ENCODE results near the gene ILDR2. TPM values are rescaled to one million over a fixed set of nuclear protein-coding genes. Genes with fewer than 3 reads are reported as not detected.

The ILDR2 gene
- polyA plus RNA-seq, 1 donor (not counting 4 experiments of a cell fraction or from before 2014, with no cell fraction given): not detected

DNA sequence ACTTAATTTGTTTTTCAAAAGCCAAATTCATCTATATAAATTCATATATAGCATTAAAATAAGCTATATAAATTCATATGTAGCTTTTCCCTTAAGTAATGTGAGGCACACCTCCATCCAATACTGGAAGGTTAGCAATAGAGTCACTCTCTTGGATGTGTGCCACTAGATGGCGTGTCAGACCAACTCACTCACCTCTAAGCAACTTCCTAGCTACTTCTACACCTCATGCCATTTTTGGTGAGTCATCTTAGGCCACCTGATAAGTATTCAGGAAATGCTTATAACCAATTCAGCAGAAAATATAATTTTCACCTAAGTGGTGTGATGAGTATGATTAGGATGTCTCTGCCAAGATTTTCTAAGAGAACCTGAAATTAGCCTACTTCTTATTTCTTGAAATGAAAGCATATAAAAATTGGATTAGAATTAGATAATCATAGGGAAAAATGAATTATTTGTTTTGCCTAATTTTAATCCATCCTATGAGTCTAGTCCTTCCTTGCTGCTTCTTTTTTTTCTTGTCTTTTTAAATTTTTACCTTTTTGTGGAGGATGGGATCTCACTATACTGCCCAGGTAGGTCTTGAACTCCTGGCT, 64.8 kb downstream of the ILDR2 start:
- Histone ChIP-seq H3K79me2 (ENCODE audit: control insufficient read depth, insufficient read depth, low read length) (no peaks in the 10 kb centered on the region), H3K9me1 (ENCODE audit: control insufficient read depth, extremely low read depth, insufficient read depth, low read length) (no peaks in the 10 kb centered on the region), H4K20me1 (ENCODE audit: control insufficient read depth, extremely low read depth, insufficient read depth, low read length) (no peaks in the 10 kb centered on the region), H3K27me3 (ENCODE audit: control insufficient read depth, extremely low read depth, insufficient read depth, low read length) (no peaks in the 10 kb centered on the region), H3K9ac (ENCODE audit: control insufficient read depth, extremely low read depth, insufficient read depth, low read length) (no peak overlapping the region), H3K36me3 (ENCODE audit: control insufficient read depth in 2 of 2, extremely low read depth in 1 of 2, insufficient read depth in 2 of 2, low read length in 2 of 2) (no peaks in the 10 kb centered on the region), H3K4me1 (ENCODE audit: control insufficient read depth, extremely low read depth, insufficient read depth, low read length) (peaks cover 3% of the 10 kb centered on the region), H3K27ac (ENCODE audit: control insufficient read depth, insufficient read depth, low read length) (peak overlapping the region; percentile 18), H3K4me3 (ENCODE audit: control insufficient read depth in 2 of 3, extremely low read depth in 1 of 3, insufficient read depth in 2 of 3, low read depth in 1 of 3, low read length in 3 of 3) (no peak overlapping the region), H3K9me3 (ENCODE audit: control insufficient read depth, low read depth, low read length) (no peaks in the 10 kb centered on the region), H2AFZ (ENCODE audit: control insufficient read depth, low read length) (no peak overlapping the region), H3K4me2 (ENCODE audit: control insufficient read depth, extremely low read depth, insufficient read depth, low read depth, low read length) (no peak overlapping the region)
- TF ChIP-seq EZH2 (IDR thresholded peaks at IDR 0.05; ENCODE audit: low read length): no peak
- TF ChIP-seq, protein P1, sequence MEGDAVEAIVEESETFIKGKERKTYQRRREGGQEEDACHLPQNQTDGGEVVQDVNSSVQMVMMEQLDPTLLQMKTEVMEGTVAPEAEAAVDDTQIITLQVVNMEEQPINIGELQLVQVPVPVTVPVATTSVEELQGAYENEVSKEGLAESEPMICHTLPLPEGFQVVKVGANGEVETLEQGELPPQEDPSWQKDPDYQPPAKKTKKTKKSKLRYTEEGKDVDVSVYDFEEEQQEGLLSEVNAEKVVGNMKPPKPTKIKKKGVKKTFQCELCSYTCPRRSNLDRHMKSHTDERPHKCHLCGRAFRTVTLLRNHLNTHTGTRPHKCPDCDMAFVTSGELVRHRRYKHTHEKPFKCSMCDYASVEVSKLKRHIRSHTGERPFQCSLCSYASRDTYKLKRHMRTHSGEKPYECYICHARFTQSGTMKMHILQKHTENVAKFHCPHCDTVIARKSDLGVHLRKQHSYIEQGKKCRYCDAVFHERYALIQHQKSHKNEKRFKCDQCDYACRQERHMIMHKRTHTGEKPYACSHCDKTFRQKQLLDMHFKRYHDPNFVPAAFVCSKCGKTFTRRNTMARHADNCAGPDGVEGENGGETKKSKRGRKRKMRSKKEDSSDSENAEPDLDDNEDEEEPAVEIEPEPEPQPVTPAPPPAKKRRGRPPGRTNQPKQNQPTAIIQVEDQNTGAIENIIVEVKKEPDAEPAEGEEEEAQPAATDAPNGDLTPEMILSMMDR (optimal IDR thresholded peaks at IDR 0.05 in 1 of 3, IDR thresholded peaks at IDR 0.05 in 1 of 3, conservative IDR thresholded peaks at IDR 0.05 in 1 of 3; ENCODE audit: extremely low read depth in 1 of 3, insufficient read depth in 2 of 3, low read length in 3 of 3): peak; percentile 49 to 91 (median 77)
- dilution Hi-C loops (cut with MboI; ENCODE audit: extremely low pct_ligation_motif_present, low sequenced_read_pairs): no loop called here
- peak; percentile 96 for FAIRE-seq
- peak; percentile 88 for DNase-seq (ENCODE audit: low read depth, low spot score)

DNA sequence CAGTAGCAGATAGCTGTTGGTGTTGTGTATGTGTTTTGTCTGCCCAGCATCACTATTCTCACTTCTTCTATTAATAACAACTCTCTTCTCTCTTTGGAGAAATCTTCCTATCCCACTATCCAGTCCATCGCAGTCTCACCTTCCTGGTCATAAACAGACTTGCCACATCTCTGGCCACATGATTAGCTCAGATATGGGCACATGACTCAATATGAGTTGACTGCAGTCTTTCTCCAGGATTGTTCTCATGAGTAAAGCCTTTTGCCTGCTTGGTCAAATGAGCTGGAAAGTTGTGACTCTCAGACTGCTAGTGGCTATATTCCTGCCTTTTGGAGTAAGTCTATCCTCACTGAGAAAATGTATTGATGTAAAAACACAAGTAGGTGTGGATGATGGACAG, 66.4 kb downstream of the ILDR2 start:
- no peak for FAIRE-seq
- no peaks in the 10 kb centered on the region for H3K9me1 ChIP-seq (ENCODE audit: control insufficient read depth, extremely low read depth, insufficient read depth, low read length)
- no peaks in the 10 kb centered on the region for H3K36me3 ChIP-seq (ENCODE audit: control insufficient read depth in 2 of 2, extremely low read depth in 1 of 2, insufficient read depth in 2 of 2, low read length in 2 of 2)
- no peaks in the 10 kb centered on the region for H4K20me1 ChIP-seq (ENCODE audit: control insufficient read depth, extremely low read depth, insufficient read depth, low read length)
- no peak overlapping the region for H3K27ac ChIP-seq (ENCODE audit: control insufficient read depth, insufficient read depth, low read length)
- no peak overlapping the region for H3K4me2 ChIP-seq (ENCODE audit: control insufficient read depth, extremely low read depth, insufficient read depth, low read depth, low read length)
- no peak for DNase-seq (ENCODE audit: low read depth, low spot score)
- H2AFZ ChIP-seq (ENCODE audit: control insufficient read depth, low read length): no peak overlapping the region
- dilution Hi-C loops (cut with MboI; ENCODE audit: extremely low pct_ligation_motif_present, low sequenced_read_pairs): no loop called here
- H3K4me3 ChIP-seq (ENCODE audit: control insufficient read depth in 2 of 3, extremely low read depth in 1 of 3, insufficient read depth in 2 of 3, low read depth in 1 of 3, low read length in 3 of 3): no peak overlapping the region
- no peak overlapping the region for H3K9ac ChIP-seq (ENCODE audit: control insufficient read depth, extremely low read depth, insufficient read depth, low read length)
- H3K27me3 ChIP-seq (ENCODE audit: control insufficient read depth, extremely low read depth, insufficient read depth, low read length): no peaks in the 10 kb centered on the region
- H3K4me1 ChIP-seq (ENCODE audit: control insufficient read depth, extremely low read depth, insufficient read depth, low read length): peaks cover 3% of the 10 kb centered on the region
- no peak for TF ChIP-seq EZH2 (IDR thresholded peaks at IDR 0.05; ENCODE audit: low read length)
- TF ChIP-seq, protein P1 (optimal IDR thresholded peaks at IDR 0.05 in 1 of 3, IDR thresholded peaks at IDR 0.05 in 1 of 3, conservative IDR thresholded peaks at IDR 0.05 in 1 of 3; ENCODE audit: extremely low read depth in 1 of 3, insufficient read depth in 2 of 3, low read length in 3 of 3): no peak
- no peaks in the 10 kb centered on the region for H3K9me3 ChIP-seq (ENCODE audit: control insufficient read depth, low read depth, low read length)
- no peaks in the 10 kb centered on the region for H3K79me2 ChIP-seq (ENCODE audit: control insufficient read depth, insufficient read depth, low read length)
